HEK293 (cell line): ENCODE data around the gene NFIC.

Experiments
- CTCF ChIA-PET: fragments of 350-600 bp; formaldehyde crosslinking; extraction: SDS; loops from one replicate; lab custom pipeline; 2021; ENCODE audit warnings: antibody characterized with exemption; lab: Yijun Ruan, JAX
- POLR2A ChIA-PET: fragments of 300-600 bp; formaldehyde crosslinking; extraction: SDS; loops from one replicate; lab custom pipeline; 2020; ENCODE audit warnings: antibody characterized with exemption, inconsistent platforms; lab: Yijun Ruan, JAX
- H3K27ac ChIP-seq: fragments of 200-500 bp; sonication (Bioruptor generic); 2 replicates; pipeline ENCODE4 v1.5.1; 2014; ENCODE audit warnings: low read depth, low read length, control low read depth, inconsistent platforms; ENCODE audit errors: extremely low read depth
- H3K36me3 ChIP-seq, 2 experiments: fragments of 200-500 bp in 1 of 2; sonication (Bioruptor generic) in 1 of 2; 1 replicate in 1 of 2; 2 replicates in 1 of 2; pipeline ENCODE4 v1.5.1; 2014 to 2017; ENCODE audit warnings: inconsistent platforms in 2 of 2, low read length in 2 of 2; ENCODE audit not compliant: control insufficient read depth in 2 of 2, insufficient read depth in 1 of 2
- H3K4me1 ChIP-seq: fragments of 200-500 bp; sonication (Bioruptor generic); 2 replicates; pipeline ENCODE4 v1.5.1; 2014; ENCODE audit warnings: mild to moderate bottlenecking, low read length, inconsistent platforms; ENCODE audit not compliant: control insufficient read depth, insufficient read depth
- H3K4me3 ChIP-seq: 2 replicates; pipeline ENCODE4 v1.5.1; 2011; ENCODE audit warnings: low read depth, mild to moderate bottlenecking, control low read depth, low read length, moderate library complexity
- H3K9me3 ChIP-seq: fragments of 200-500 bp; sonication (Bioruptor generic); 2 replicates; pipeline ENCODE4 v1.5.1; 2014; ENCODE audit warnings: low read depth, low read length, inconsistent platforms; ENCODE audit not compliant: control insufficient read depth, insufficient read depth
- BCL11A ChIP-seq: fragments of 450-650 bp; formaldehyde crosslinking; IDR thresholded peaks from 2 replicates; pipeline ENCODE4 v1.5.1; 2016; ENCODE audit warnings: low read depth, missing biosample characterization, missing genetic modification characterization
- BCL11B ChIP-seq: fragments of 450-650 bp; formaldehyde crosslinking; IDR thresholded peaks from 2 replicates; pipeline ENCODE4 v1.5.1; 2016; ENCODE audit warnings: low read depth, missing biosample characterization, missing genetic modification characterization
- EGR2 ChIP-seq: fragments of 450-650 bp; formaldehyde crosslinking; IDR thresholded peaks from 2 replicates; pipeline ENCODE4 v1.5.1; 2016; ENCODE audit warnings: low read depth, missing biosample characterization, missing genetic modification characterization
- HOXC10 ChIP-seq: sonication (generic); formaldehyde crosslinking; IDR thresholded peaks from 2 replicates; pipeline ENCODE4 v1.8.1; 2023; ENCODE audit warnings: mild to moderate bottlenecking, missing genetic modification reagents
- KLF1 ChIP-seq: fragments of 450-650 bp; formaldehyde crosslinking; IDR thresholded peaks from 2 replicates; pipeline ENCODE4 v1.5.1; 2016; ENCODE audit warnings: missing biosample characterization, missing genetic modification characterization
- KLF7 ChIP-seq: fragments of 450-650 bp; formaldehyde crosslinking; IDR thresholded peaks from 2 replicates; pipeline ENCODE4 v1.5.1; 2016; ENCODE audit warnings: missing biosample characterization, missing genetic modification characterization, borderline replicate concordance
- MYNN ChIP-seq: fragments of 450-650 bp; formaldehyde crosslinking; IDR thresholded peaks from 2 replicates; pipeline ENCODE4 v1.5.1; 2016; ENCODE audit warnings: missing biosample characterization, missing genetic modification characterization, borderline replicate concordance
- SP2 ChIP-seq: fragments of 450-650 bp; formaldehyde crosslinking; IDR thresholded peaks from 2 replicates; pipeline ENCODE4 v1.5.1; 2016; ENCODE audit warnings: missing biosample characterization, missing genetic modification characterization
- SP3 ChIP-seq: fragments of 450-650 bp; formaldehyde crosslinking; IDR thresholded peaks from 2 replicates; pipeline ENCODE4 v1.5.1; 2016; ENCODE audit warnings: missing biosample characterization, missing genetic modification characterization
- ZFP3 ChIP-seq: fragments of 450-650 bp; formaldehyde crosslinking; IDR thresholded peaks from 2 replicates; pipeline ENCODE4 v1.5.1; 2016; ENCODE audit warnings: low read depth, missing biosample characterization, missing genetic modification characterization
- ZNF140 ChIP-seq: fragments of 450-650 bp; formaldehyde crosslinking; IDR thresholded peaks from 2 replicates; pipeline ENCODE4 v1.5.1; 2016; ENCODE audit warnings: missing biosample characterization, missing genetic modification characterization
- ZNF266 ChIP-seq: fragments of 450-650 bp; formaldehyde crosslinking; IDR thresholded peaks from 2 replicates; pipeline ENCODE4 v1.5.1; 2016; ENCODE audit warnings: missing biosample characterization, missing genetic modification characterization, low read depth
- ZNF311 ChIP-seq: fragments of 450-650 bp; formaldehyde crosslinking; IDR thresholded peaks from 2 replicates; pipeline ENCODE4 v1.5.1; 2017; ENCODE audit warnings: missing biosample characterization, missing genetic modification characterization, borderline replicate concordance
- ZNF391 ChIP-seq: fragments of 450-650 bp; formaldehyde crosslinking; IDR thresholded peaks from 2 replicates; pipeline ENCODE4 v1.5.1; 2016; ENCODE audit warnings: low read depth, missing biosample characterization, missing genetic modification characterization, borderline replicate concordance
- ZNF404 ChIP-seq: fragments of 450-650 bp; formaldehyde crosslinking; IDR thresholded peaks from 2 replicates; pipeline ENCODE4 v1.5.1; 2017; ENCODE audit warnings: missing biosample characterization, missing genetic modification characterization
- ZNF548 ChIP-seq: fragments of 450-650 bp; formaldehyde crosslinking; IDR thresholded peaks from 2 replicates; pipeline ENCODE4 v1.5.1; 2016; ENCODE audit warnings: missing biosample characterization, missing genetic modification characterization
- ZNF670 ChIP-seq: fragments of 450-650 bp; formaldehyde crosslinking; IDR thresholded peaks from 2 replicates; pipeline ENCODE4 v1.5.1; 2016; ENCODE audit warnings: missing biosample characterization, missing genetic modification characterization, low read depth
- ZNF707 ChIP-seq: fragments of 450-650 bp; formaldehyde crosslinking; IDR thresholded peaks from 2 replicates; pipeline ENCODE4 v1.5.1; 2016; ENCODE audit warnings: missing biosample characterization, missing genetic modification characterization
- ZNF76 ChIP-seq: fragments of 450-650 bp; formaldehyde crosslinking; IDR thresholded peaks from 2 replicates; pipeline ENCODE4; 2016; ENCODE audit warnings: low read depth, missing biosample characterization, missing genetic modification characterization, borderline replicate concordance
- ZNF777 ChIP-seq: fragments of 450-650 bp; formaldehyde crosslinking; IDR thresholded peaks from 2 replicates; pipeline ENCODE4 v1.5.1; 2017; ENCODE audit warnings: missing biosample characterization, missing genetic modification characterization, borderline replicate concordance
- ZNF792 ChIP-seq: fragments of 450-650 bp; formaldehyde crosslinking; IDR thresholded peaks from 2 replicates; pipeline ENCODE4 v1.5.1; 2016; ENCODE audit warnings: missing biosample characterization, missing genetic modification characterization
- TF ChIP-seq, protein P1 (sequence below): fragments of 450-650 bp; formaldehyde crosslinking; IDR thresholded peaks from 2 replicates; pipeline ENCODE4 v1.5.1; 2016; ENCODE audit warnings: missing biosample characterization, missing genetic modification characterization, borderline replicate concordance
- TF ChIP-seq, protein P2 (sequence below): fragments of 450-650 bp; formaldehyde crosslinking; IDR thresholded peaks from 2 replicates; pipeline ENCODE4; 2016; ENCODE audit warnings: missing biosample characterization, missing genetic modification characterization
- TF ChIP-seq, protein P3 (sequence below): fragments of 450-650 bp; formaldehyde crosslinking; IDR thresholded peaks from 2 replicates; pipeline ENCODE4 v1.5.1; 2016; ENCODE audit warnings: missing biosample characterization, missing genetic modification characterization
- TF ChIP-seq, protein P4 (sequence below): fragments of 450-650 bp; formaldehyde crosslinking; IDR thresholded peaks from 2 replicates; pipeline ENCODE4 v1.5.1; 2016; ENCODE audit warnings: missing biosample characterization, missing genetic modification characterization

Gene NFIC

DNA sequence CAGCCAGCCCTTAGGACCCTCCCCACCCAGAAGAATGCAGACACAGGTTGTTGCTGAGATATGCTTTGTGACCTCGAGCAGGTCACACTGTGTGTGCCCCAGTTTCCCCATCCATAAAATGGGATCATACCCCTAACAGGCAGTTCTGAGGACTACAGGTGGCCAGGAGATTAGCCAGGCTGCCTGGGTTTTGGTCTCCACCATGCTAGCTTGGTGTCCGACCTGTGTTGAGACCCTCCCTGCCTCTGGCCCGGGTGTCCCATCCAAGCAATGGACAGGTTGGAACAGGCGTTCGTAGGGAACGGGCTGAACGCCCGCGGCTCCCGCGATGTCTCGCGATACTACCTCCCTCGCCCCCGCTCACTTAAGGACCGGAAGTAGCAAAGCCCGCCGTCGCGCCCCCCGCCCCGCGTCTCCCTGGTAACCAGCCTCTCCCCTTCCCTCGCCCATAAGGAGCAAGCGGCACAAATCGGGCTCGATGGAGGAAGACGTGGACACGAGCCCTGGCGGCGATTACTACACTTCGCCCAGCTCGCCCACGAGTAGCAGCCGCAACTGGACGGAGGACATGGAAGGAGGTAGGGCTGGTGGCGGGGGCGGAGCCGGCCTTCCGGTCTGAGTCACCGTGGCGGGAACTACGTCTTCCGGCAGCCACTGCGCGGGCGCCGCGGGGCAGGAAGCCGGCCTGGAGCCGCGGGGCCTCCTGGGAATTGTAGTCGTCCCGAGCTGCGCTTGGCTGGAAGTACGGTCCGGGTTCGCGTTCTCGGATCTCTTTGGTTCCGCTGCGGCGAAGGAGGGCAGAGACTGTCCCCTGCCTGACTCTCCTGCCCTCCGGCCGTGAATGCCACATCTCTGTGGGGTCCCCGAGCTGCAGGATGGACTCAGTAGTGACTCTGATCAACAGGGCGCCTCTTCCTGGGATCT lies 68.5 kb downstream of the NFIC start:
- H3K36me3 ChIP-seq, result peaks cover 4 to 26% of the 10 kb centered on the region in 2 experiments; a peak in 2 of 3 replicates
- POLR2A ChIA-PET, result interaction anchor here (0.5 to 1.2 kb wide), 4 partner anchors 15 to 484 kb away, joined by 3 to 7 read pairs (median 4); no protein-coding TSS in a partner anchor
- H3K4me1 ChIP-seq, result no peaks in the 10 kb centered on the region
- H3K9me3 ChIP-seq, result no peaks in the 10 kb centered on the region
- peak overlapping the region; percentile 57 for H3K4me3 ChIP-seq
- CTCF ChIA-PET, result interaction anchor here (0.6 to 0.7 kb wide), 3 partner anchors 8 to 1414 kb away, joined by 3 to 4 read pairs (median 3); no protein-coding TSS in a partner anchor
- H3K27ac ChIP-seq, result peak overlapping the region; percentile 81
- TF ChIP-seq ZFP3 (tag by site-specific recombination), result no peak
- TF ChIP-seq, protein P1, sequence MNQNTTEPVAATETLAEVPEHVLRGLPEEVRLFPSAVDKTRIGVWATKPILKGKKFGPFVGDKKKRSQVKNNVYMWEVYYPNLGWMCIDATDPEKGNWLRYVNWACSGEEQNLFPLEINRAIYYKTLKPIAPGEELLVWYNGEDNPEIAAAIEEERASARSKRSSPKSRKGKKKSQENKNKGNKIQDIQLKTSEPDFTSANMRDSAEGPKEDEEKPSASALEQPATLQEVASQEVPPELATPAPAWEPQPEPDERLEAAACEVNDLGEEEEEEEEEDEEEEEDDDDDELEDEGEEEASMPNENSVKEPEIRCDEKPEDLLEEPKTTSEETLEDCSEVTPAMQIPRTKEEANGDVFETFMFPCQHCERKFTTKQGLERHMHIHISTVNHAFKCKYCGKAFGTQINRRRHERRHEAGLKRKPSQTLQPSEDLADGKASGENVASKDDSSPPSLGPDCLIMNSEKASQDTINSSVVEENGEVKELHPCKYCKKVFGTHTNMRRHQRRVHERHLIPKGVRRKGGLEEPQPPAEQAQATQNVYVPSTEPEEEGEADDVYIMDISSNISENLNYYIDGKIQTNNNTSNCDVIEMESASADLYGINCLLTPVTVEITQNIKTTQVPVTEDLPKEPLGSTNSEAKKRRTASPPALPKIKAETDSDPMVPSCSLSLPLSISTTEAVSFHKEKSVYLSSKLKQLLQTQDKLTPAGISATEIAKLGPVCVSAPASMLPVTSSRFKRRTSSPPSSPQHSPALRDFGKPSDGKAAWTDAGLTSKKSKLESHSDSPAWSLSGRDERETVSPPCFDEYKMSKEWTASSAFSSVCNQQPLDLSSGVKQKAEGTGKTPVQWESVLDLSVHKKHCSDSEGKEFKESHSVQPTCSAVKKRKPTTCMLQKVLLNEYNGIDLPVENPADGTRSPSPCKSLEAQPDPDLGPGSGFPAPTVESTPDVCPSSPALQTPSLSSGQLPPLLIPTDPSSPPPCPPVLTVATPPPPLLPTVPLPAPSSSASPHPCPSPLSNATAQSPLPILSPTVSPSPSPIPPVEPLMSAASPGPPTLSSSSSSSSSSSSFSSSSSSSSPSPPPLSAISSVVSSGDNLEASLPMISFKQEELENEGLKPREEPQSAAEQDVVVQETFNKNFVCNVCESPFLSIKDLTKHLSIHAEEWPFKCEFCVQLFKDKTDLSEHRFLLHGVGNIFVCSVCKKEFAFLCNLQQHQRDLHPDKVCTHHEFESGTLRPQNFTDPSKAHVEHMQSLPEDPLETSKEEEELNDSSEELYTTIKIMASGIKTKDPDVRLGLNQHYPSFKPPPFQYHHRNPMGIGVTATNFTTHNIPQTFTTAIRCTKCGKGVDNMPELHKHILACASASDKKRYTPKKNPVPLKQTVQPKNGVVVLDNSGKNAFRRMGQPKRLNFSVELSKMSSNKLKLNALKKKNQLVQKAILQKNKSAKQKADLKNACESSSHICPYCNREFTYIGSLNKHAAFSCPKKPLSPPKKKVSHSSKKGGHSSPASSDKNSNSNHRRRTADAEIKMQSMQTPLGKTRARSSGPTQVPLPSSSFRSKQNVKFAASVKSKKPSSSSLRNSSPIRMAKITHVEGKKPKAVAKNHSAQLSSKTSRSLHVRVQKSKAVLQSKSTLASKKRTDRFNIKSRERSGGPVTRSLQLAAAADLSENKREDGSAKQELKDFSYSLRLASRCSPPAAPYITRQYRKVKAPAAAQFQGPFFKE, result no peak
- no peak for TF ChIP-seq BCL11A (tag by site-specific recombination)
- TF ChIP-seq, protein P2, sequence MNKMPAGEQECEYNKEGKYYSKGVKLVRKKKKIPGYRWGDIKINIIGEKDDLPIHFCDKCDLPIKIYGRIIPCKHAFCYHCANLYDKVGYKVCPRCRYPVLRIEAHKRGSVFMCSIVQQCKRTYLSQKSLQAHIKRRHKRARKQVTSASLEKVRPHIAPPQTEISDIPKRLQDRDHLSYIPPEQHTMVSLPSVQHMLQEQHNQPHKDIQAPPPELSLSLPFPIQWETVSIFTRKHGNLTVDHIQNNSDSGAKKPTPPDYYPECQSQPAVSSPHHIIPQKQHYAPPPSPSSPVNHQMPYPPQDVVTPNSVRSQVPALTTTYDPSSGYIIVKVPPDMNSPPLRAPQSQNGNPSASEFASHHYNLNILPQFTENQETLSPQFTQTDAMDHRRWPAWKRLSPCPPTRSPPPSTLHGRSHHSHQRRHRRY (tag by site-specific recombination), result no peak
- TF ChIP-seq ZNF266 (tag by site-specific recombination), result no peak
- TF ChIP-seq HOXC10 (CRISPR knock-in tag), result no peak
- TF ChIP-seq, protein P3, sequence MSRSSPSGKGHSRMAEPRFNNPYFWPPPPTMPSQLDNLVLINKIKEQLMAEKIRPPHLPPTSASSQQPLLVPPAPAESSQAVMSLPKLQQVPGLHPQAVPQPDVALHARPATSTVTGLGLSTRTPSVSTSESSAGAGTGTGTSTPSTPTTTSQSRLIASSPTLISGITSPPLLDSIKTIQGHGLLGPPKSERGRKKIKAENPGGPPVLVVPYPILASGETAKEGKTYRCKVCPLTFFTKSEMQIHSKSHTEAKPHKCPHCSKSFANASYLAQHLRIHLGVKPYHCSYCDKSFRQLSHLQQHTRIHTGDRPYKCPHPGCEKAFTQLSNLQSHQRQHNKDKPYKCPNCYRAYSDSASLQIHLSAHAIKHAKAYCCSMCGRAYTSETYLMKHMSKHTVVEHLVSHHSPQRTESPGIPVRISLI (tag by site-specific recombination), result no peak
- TF ChIP-seq ZNF792 (tag by site-specific recombination), result no peak
- TF ChIP-seq SP2 (tag by site-specific recombination), result peak; percentile 93
- peak; percentile 98 for TF ChIP-seq EGR2 (tag by site-specific recombination)
- no peak for TF ChIP-seq ZNF311 (tag by site-specific recombination)
- no peak for TF ChIP-seq BCL11B (tag by site-specific recombination)
- TF ChIP-seq ZNF548, result no peak
- no peak for TF ChIP-seq ZNF670 (tag by site-specific recombination)
- peak; percentile 98 for TF ChIP-seq ZNF76
- peak; percentile 91 for TF ChIP-seq KLF7
- no peak for TF ChIP-seq ZNF140 (tag by site-specific recombination)
- TF ChIP-seq KLF1 (tag by site-specific recombination), result peak; percentile 82
- 0 out of 2 replicates have a peak, but pooled peaks have one; percentile 35 for TF ChIP-seq ZNF391 (tag by site-specific recombination)
- TF ChIP-seq, protein P4, sequence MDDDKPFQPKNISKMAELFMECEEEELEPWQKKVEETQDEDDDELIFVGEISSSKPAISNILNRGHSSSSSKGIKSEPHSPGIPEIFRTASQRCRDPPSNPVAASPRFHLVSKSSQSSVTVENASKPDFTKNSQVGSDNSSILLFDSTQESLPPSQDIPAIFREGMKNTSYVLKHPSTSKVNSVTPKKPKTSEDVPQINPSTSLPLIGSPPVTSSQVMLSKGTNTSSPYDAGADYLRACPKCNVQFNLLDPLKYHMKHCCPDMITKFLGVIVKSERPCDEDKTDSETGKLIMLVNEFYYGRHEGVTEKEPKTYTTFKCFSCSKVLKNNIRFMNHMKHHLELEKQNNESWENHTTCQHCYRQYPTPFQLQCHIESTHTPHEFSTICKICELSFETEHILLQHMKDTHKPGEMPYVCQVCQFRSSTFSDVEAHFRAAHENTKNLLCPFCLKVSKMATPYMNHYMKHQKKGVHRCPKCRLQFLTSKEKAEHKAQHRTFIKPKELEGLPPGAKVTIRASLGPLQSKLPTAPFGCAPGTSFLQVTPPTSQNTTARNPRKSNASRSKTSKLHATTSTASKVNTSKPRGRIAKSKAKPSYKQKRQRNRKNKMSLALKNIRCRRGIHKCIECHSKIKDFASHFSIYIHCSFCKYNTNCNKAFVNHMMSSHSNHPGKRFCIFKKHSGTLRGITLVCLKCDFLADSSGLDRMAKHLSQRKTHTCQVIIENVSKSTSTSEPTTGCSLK (tag by site-specific recombination), result no peak
- TF ChIP-seq MYNN (tag by site-specific recombination), result no peak
- peak; percentile 83; the same call in 1 of the 2 replicates for TF ChIP-seq ZNF777 (tag by site-specific recombination)
- no peak for TF ChIP-seq ZNF707 (tag by site-specific recombination)
- TF ChIP-seq SP3 (tag by site-specific recombination), result peak; percentile 93
- no peak for TF ChIP-seq ZNF404 (tag by site-specific recombination)
